HepG2 (cell line): ENCODE results near the gene ASL. TPM values are rescaled to one million over a fixed set of nuclear protein-coding genes. Genes with fewer than 3 reads are reported as not detected.
A peak's percentile ranks its signal among the peaks of the same experiment; 100 is the strongest.

ENCODE experiments used
- CREB1 ChIP-seq, 2 experiments: fragments of 450-650 bp in 1 of 2; IDR thresholded peaks; 2 replicates each; pipeline ENCODE4 v1.6.1; 2016 to 2017; ENCODE audit warnings: control low read depth in 1 of 2, mild to moderate bottlenecking in 1 of 2, missing compliant biosample characterization in 1 of 2, missing genetic modification characterization in 1 of 2
- FOSL2 ChIP-seq: sonication (generic); formaldehyde crosslinking; IDR thresholded peaks from 2 replicates; pipeline ENCODE4 v1.4.0; 2020; ENCODE audit warnings: missing genetic modification reagents
- FOXA3 ChIP-seq: IDR thresholded peaks from 2 replicates; pipeline ENCODE4 v1.6.1; 2016; ENCODE audit warnings: missing genetic modification reagents, missing compliant biosample characterization
- KDM6A ChIP-seq: IDR thresholded peaks from 2 replicates; pipeline ENCODE4 v1.6.1; 2016; ENCODE audit warnings: low read depth
- MEF2D ChIP-seq: sonication (generic); formaldehyde crosslinking; IDR thresholded peaks from 2 replicates; pipeline ENCODE4 v1.5.1; 2020; ENCODE audit warnings: mild to moderate bottlenecking, missing genetic modification reagents
- SRY ChIP-seq: sonication (generic); formaldehyde crosslinking; IDR thresholded peaks from 2 replicates; pipeline ENCODE4 v1.8.0; 2022; ENCODE audit warnings: mild to moderate bottlenecking, missing genetic modification reagents
- TBX2 ChIP-seq: sonication (generic); formaldehyde crosslinking; IDR thresholded peaks from 2 replicates; pipeline ENCODE4 v1.5.0; 2020; ENCODE audit warnings: missing genetic modification reagents, mild to moderate bottlenecking, borderline replicate concordance
- ZMYM3 ChIP-seq: sonication (generic); formaldehyde crosslinking; IDR thresholded peaks from 2 replicates; pipeline ENCODE4 v1.5.1; 2020; ENCODE audit warnings: mild to moderate bottlenecking, missing genetic modification reagents
- ZNF329 ChIP-seq: sonication (generic); formaldehyde crosslinking; IDR thresholded peaks from 2 replicates; pipeline ENCODE4 v1.9.0; 2021; ENCODE audit warnings: low read depth, mild to moderate bottlenecking, missing genetic modification reagents
- ZNF430 ChIP-seq: sonication (generic); formaldehyde crosslinking; IDR thresholded peaks from 2 replicates; pipeline ENCODE4 v1.9.0; 2021; ENCODE audit warnings: mild to moderate bottlenecking, missing genetic modification reagents
- ZNF546 ChIP-seq: sonication (generic); formaldehyde crosslinking; conservative IDR thresholded peaks from 2 replicates; pipeline ENCODE4 v1.8.1; 2023; ENCODE audit warnings: mild to moderate bottlenecking, missing genetic modification reagents
- ZNF605 ChIP-seq: sonication (generic); formaldehyde crosslinking; IDR thresholded peaks from 2 replicates; pipeline ENCODE4 v1.8.0; 2022; ENCODE audit warnings: mild to moderate bottlenecking, missing genetic modification reagents
- polyA plus RNA-seq, 8 experiments: library from polyadenylated mRNA; depleted of rRNA in 3 of 8; stranded (reverse) in 7 of 8; unstranded in 1 of 8; fragments of >200 nt; fragmentation: Illumina TruSeq in 4 of 8; extraction: Trizol in 4 of 8; gene quantifications; 2 replicates each; pipeline versions ENCODE4 v1.2.1 to v1.2.3, GENCODE V29; 2011 to 2016; ENCODE audit warnings: low read depth in 4 of 8, missing spikeins in 1 of 8, mixed read lengths in 1 of 8; ENCODE audit not compliant: insufficient read depth in 1 of 8
- total RNA-seq, 5 experiments: library from RNA; depleted of rRNA; stranded (reverse); fragments of >200 nt; fragmentation: Illumina TruSeq; extraction: Trizol; gene quantifications; 2 replicates each; pipeline ENCODE4 v1.2.3, GENCODE V29; 2016; ENCODE audit warnings: low read depth in 1 of 5
- TF ChIP-seq, protein P1 (sequence below): sonication (generic); formaldehyde crosslinking; IDR thresholded peaks from 2 replicates; pipeline ENCODE4 v1.8.0; 2022; ENCODE audit warnings: missing genetic modification reagents, mild to moderate bottlenecking, inconsistent platforms, borderline replicate concordance
- TF ChIP-seq, protein P2 (sequence below): IDR thresholded peaks from 2 replicates; pipeline ENCODE4 v1.6.1; 2016; ENCODE audit warnings: low read depth, borderline replicate concordance
- TF ChIP-seq, protein P3 (sequence below): sonication (generic); formaldehyde crosslinking; IDR thresholded peaks from 2 replicates; pipeline ENCODE4 v1.4.0; 2020; ENCODE audit warnings: missing genetic modification reagents
- TF ChIP-seq, protein P4 (sequence below): sonication (generic); formaldehyde crosslinking; IDR thresholded peaks from 2 replicates; pipeline ENCODE4; 2020; ENCODE audit warnings: missing genetic modification reagents, mild to moderate bottlenecking, borderline replicate concordance

The ASL gene
- total and polyA plus RNA-seq, 2 of the 13 experiments (the other 11 are each of a cell fraction or from before 2014, with no cell fraction given) = 71.4 to 96.5 TPM

DNA sequence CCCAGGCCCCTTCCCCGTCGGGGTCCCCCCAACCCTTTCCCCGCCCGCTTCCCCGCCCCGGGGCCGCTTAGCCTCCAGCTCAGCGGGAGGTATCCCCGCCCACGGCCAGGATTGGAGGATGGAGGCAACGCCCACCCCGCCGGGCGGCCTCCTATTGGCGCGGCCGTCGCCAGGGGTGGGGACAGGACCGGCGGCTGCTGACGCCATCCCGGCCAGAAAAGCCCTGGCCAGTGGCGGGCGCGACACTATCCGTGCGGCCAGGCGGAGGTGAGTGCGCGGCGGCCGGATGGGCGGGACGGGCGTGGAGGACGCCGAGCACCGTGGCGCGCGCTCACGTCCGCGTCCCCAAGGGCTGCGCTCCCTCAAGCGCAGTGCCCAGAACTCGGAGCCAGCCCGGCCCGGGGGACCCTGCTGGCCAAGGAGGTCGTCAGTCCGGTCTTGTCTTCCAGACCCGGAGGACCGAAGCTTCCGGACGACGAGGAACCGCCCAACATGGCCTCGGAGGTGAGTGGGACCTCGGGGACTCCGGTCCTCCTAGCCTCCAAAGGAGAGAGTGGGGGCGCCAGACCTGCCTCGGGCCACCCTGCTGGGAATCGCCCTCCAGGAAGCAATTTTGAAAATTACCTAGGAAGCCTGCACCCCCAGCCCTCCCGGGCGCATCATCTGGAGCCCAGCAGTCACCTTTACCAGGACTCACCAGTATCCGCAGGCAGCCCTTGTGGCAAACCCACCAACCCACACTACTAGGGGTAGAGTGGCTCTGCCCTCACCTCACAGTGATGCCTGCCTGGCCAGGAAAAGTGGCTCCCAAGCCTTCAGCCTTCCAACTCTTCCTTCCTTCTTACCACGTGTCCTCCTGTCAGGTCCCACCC lies at the start of gene ASL (continued):
- TF ChIP-seq ZNF546 (CRISPR knock-in tag) = peak; percentile 94
- TF ChIP-seq ZNF329 (CRISPR knock-in tag) = 0 out of 2 replicates have a peak, but pooled peaks have one; percentile 37
- TF ChIP-seq FOSL2 (CRISPR knock-in tag) = no peak
- peak; percentile 44; the same call in 1 of the 2 replicates for TF ChIP-seq ZNF605
- TF ChIP-seq, protein P1, sequence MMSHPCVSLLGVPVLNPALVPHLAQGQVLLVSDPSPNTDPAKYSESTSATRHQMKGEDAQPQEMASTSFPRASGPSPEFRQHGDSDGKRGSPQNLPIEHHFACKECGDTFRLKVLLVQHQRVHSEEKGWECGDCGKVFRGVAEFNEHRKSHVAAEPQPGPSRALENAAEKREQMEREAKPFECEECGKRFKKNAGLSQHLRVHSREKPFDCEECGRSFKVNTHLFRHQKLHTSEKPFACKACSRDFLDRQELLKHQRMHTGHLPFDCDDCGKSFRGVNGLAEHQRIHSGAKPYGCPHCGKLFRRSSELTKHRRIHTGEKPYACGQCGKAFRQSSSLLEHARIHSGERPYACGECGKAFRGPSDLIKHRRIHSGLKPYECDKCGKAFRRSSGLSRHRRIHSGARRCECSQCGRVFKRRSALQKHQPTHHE = 0 out of 2 replicates have a peak, but pooled peaks have one; percentile 41
- peak; percentile 79; the same call in 1 of the 2 replicates for TF ChIP-seq TBX2
- TF ChIP-seq, protein P2, sequence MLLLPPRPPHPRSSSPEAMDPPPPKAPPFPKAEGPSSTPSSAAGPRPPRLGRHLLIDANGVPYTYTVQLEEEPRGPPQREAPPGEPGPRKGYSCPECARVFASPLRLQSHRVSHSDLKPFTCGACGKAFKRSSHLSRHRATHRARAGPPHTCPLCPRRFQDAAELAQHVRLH = peak; percentile 42; the same call in 1 of the 2 replicates
- TF ChIP-seq MEF2D (CRISPR knock-in tag) = no peak
- TF ChIP-seq SRY (CRISPR knock-in tag) = peak; percentile 73
- TF ChIP-seq, protein P3, sequence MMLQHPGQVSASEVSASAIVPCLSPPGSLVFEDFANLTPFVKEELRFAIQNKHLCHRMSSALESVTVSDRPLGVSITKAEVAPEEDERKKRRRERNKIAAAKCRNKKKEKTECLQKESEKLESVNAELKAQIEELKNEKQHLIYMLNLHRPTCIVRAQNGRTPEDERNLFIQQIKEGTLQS (CRISPR knock-in tag) = peak; percentile 54; the same call in 1 of the 2 replicates
- TF ChIP-seq KDM6A (CRISPR knock-in tag) = no peak
- peak; percentile 68 for TF ChIP-seq CREB1 (IDR thresholded peaks at IDR 0.05)
- TF ChIP-seq CREB1 (CRISPR knock-in tag; IDR thresholded peaks at IDR 0.05) = peak; percentile 54; the same call in 1 of the 2 replicates
- TF ChIP-seq, protein P4, sequence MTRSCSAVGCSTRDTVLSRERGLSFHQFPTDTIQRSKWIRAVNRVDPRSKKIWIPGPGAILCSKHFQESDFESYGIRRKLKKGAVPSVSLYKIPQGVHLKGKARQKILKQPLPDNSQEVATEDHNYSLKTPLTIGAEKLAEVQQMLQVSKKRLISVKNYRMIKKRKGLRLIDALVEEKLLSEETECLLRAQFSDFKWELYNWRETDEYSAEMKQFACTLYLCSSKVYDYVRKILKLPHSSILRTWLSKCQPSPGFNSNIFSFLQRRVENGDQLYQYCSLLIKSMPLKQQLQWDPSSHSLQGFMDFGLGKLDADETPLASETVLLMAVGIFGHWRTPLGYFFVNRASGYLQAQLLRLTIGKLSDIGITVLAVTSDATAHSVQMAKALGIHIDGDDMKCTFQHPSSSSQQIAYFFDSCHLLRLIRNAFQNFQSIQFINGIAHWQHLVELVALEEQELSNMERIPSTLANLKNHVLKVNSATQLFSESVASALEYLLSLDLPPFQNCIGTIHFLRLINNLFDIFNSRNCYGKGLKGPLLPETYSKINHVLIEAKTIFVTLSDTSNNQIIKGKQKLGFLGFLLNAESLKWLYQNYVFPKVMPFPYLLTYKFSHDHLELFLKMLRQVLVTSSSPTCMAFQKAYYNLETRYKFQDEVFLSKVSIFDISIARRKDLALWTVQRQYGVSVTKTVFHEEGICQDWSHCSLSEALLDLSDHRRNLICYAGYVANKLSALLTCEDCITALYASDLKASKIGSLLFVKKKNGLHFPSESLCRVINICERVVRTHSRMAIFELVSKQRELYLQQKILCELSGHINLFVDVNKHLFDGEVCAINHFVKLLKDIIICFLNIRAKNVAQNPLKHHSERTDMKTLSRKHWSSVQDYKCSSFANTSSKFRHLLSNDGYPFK (CRISPR knock-in tag) = peak; percentile 18; the same call in 1 of the 2 replicates
- TF ChIP-seq ZMYM3 = no peak
- TF ChIP-seq FOXA3 (CRISPR knock-in tag) = peak; percentile 36
- TF ChIP-seq ZNF430 = peak; percentile 66; the same call in 1 of the 2 replicates
